Measurements from ENCODE around the gene MVD.

MVD gene

GRCh38 chr16:88655733-88656281 is 7.1 kb downstream of the MVD start:
- no peak for DNase-seq (ENCODE audit: low read depth in 3 of 3)

- no peak for DNase-seq (ENCODE audit: low read depth in 3 of 3)
Measured at GRCh38 chr16:88655053-88655732, 7.7 kb downstream of the MVD start.

GRCh38 chr16:88654363-88655052 is 8.4 kb downstream of the MVD start:
- no peak for DNase-seq (ENCODE audit: low read depth in 3 of 3)

GRCh38 chr16:88653596-88654362 is 9.1 kb downstream of the MVD start:
- DNase-seq (ENCODE audit: low read depth in 3 of 3): no peak

- DNase-seq (ENCODE audit: low read depth in 3 of 3): no peak
Measured at GRCh38 chr16:88653101-88653500, 9.8 kb downstream of the MVD start.

- DNase-seq (ENCODE audit: low read depth in 3 of 3): no peak
Measured at GRCh38 chr16:88652762-88653063, 10.2 kb downstream of the MVD start.

GRCh38 chr16:88651989-88652761 is 10.7 kb downstream of the MVD start:
- DNase-seq (ENCODE audit: low read depth in 3 of 3): no peak

- peak; percentile 39 to 49 (median 42) for DNase-seq (ENCODE audit: low read depth in 3 of 3)
Measured at GRCh38 chr16:88651276-88651988, 11.5 kb downstream of the MVD start.

- DNase-seq (ENCODE audit: low read depth in 3 of 3): peak; percentile 53 to 65 (median 54)
Measured at GRCh38 chr16:88650749-88651275, 12.1 kb downstream of the MVD start, which contains the start of gene CYBA. TSS of gene CYBA (minus strand) at chr16:88651053. CDS start at chr16:88651013, 40 bp downstream.

- no peak for DNase-seq (ENCODE audit: low read depth in 3 of 3)
Measured at GRCh38 chr16:88649924-88650748, 12.8 kb downstream of the MVD start.

- no peak for DNase-seq (ENCODE audit: low read depth in 3 of 3)
Measured at GRCh38 chr16:88649195-88649923, 13.5 kb downstream of the MVD start.

- no peak for DNase-seq (ENCODE audit: low read depth in 3 of 3)
Measured at GRCh38 chr16:88647178-88648070, 15.5 kb downstream of the MVD start.

- no peak for DNase-seq (ENCODE audit: low read depth in 3 of 3)
Measured at GRCh38 chr16:88646345-88647034, 16.4 kb downstream of the MVD start.

- no peak for DNase-seq (ENCODE audit: low read depth in 3 of 3)
Measured at GRCh38 chr16:88645941-88646340, 16.9 kb downstream of the MVD start.

GRCh38 chr16:88645455-88645854 is 17.4 kb downstream of the MVD start:
- no peak for DNase-seq (ENCODE audit: low read depth in 3 of 3)

- DNase-seq (ENCODE audit: low read depth in 3 of 3): no peak
Measured at GRCh38 chr16:88643644-88643932, 19.3 kb downstream of the MVD start.

- no peak for DNase-seq (ENCODE audit: low read depth in 3 of 3)
Measured at GRCh38 chr16:88642881-88643643, 19.8 kb downstream of the MVD start.

All from stimulated activated CD4-positive, alpha-beta T cell treated with anti-CD3 and anti-CD28 coated beads, TNF-alpha, amount 100 ng/mL, for 4 hours (primary cell).